ENCODE measurements around the gene NUP43. TPM values are rescaled to one million over a fixed set of nuclear protein-coding genes. Genes with fewer than 3 reads are reported as not detected.
"Not testable (repeated sequence)": the region's sequence is repeated elsewhere in the genome, so short reads cannot be mapped to it uniquely, and the experiment has no call there.

NUP43 gene
- total and polyA plus RNA-seq, 2 donors from 2014 or later: 9.9 to 36.1 TPM

GRCh38 chr6:149751239-149751638 lies 4.9 kb upstream of the NUP43 start:
- Histone ChIP-seq H3K4me3 (ENCODE audit: low read length in 3 of 3) (no peak overlapping the region), H3K27ac (ENCODE audit: low read depth in 2 of 2, low read length in 2 of 2) (no peak overlapping the region), H3K4me1 (ENCODE audit: control insufficient read depth in 2 of 3, insufficient read depth in 2 of 3, low read depth in 1 of 3, low read length in 3 of 3) (peaks cover 0 to 7% (median 2%) of the 10 kb centered on the region in 3 donors), H3K9me3 (ENCODE audit: control insufficient read depth in 2 of 3, insufficient read depth in 1 of 3, low read length in 3 of 3) (no peaks in the 10 kb centered on the region), H3K27me3 (ENCODE audit: control insufficient read depth, insufficient read depth, low read length) (no peaks in the 10 kb centered on the region), H3K9ac (ENCODE audit: low read length in 3 of 3) (no peak overlapping the region), H3K36me3 (ENCODE audit: control insufficient read depth in 2 of 3, insufficient read depth in 3 of 3, low read length in 3 of 3) (no peaks in the 10 kb centered on the region)
- DNase-seq (no peak), FAIRE-seq (no peak)
- intact Hi-C loops (cut with DNase I): no loop called here
- TF ChIP-seq CTCF (IDR thresholded peaks at IDR 0.05; ENCODE audit: borderline replicate concordance, extremely low read depth, insufficient read depth): no peak

DNA sequence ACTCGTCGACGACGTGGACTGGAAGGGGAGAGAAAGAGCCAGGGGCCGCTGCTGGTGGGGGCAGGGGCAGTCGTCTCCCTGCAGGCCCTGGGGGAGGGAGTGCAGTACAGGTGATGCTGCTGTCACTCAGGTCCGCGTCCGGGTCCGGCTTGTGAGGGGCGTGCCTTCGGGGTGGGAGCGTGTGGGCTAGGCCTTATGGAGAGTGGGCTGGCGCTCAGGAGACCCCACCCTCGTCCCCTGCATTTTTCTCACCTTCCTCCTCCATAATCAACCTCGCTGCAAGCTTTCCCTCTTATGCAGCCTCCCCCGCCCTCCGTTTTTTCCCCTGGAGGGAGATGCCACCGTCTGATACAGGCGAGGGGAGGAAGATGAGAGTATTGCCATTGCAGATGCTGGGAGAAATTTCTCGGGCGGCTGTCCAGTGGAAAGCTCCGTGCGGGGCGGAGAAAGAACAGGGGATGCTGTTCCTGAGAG lies 3.8 kb upstream of the NUP43 start:
- peak overlapping the region; percentile 81 to 84 for H3K27ac ChIP-seq (ENCODE audit: low read depth in 2 of 2, low read length in 2 of 2)
- FAIRE-seq: no peak
- peak overlapping the region; percentile 86 to 93 (median 88) for H3K4me3 ChIP-seq (ENCODE audit: low read length in 3 of 3)
- H3K9me3 ChIP-seq (ENCODE audit: control insufficient read depth in 2 of 3, insufficient read depth in 1 of 3, low read length in 3 of 3): no peaks in the 10 kb centered on the region
- peak; percentile 79 to 91 (median 84) for DNase-seq
- H3K4me1 ChIP-seq (ENCODE audit: control insufficient read depth in 2 of 3, insufficient read depth in 2 of 3, low read depth in 1 of 3, low read length in 3 of 3): peaks cover 0 to 8% (median 7%) of the 10 kb centered on the region in 3 donors
- H3K36me3 ChIP-seq (ENCODE audit: control insufficient read depth in 2 of 3, insufficient read depth in 3 of 3, low read length in 3 of 3): no peaks in the 10 kb centered on the region
- no peaks in the 10 kb centered on the region for H3K27me3 ChIP-seq (ENCODE audit: control insufficient read depth, insufficient read depth, low read length)
- intact Hi-C loops (cut with DNase I): no loop called here
- TF ChIP-seq CTCF (IDR thresholded peaks at IDR 0.05; ENCODE audit: borderline replicate concordance, extremely low read depth, insufficient read depth): no peak
- H3K9ac ChIP-seq (ENCODE audit: low read length in 3 of 3): peak overlapping the region; percentile 74 to 93 (median 79)

- no peak for TF ChIP-seq CTCF (IDR thresholded peaks at IDR 0.05; ENCODE audit: borderline replicate concordance, extremely low read depth, insufficient read depth)
- Histone ChIP-seq H3K4me3 (ENCODE audit: low read length in 3 of 3) (peak within 1 kb of the TSS; percentile 86 to 93 (median 88)), H3K4me1 (ENCODE audit: control insufficient read depth in 2 of 3, insufficient read depth in 2 of 3, low read depth in 1 of 3, low read length in 3 of 3) (peaks cover 0 to 8% (median 7%) of the 10 kb centered on the region in 3 donors), H3K9me3 (ENCODE audit: control insufficient read depth in 2 of 3, insufficient read depth in 1 of 3, low read length in 3 of 3) (no peaks in the 10 kb centered on the region), H3K27ac (ENCODE audit: low read depth in 2 of 2, low read length in 2 of 2) (peak within 1 kb of the TSS; percentile 81 to 84), H3K9ac (ENCODE audit: low read length in 3 of 3) (peak within 1 kb of the TSS; percentile 74 to 93 (median 79)), H3K27me3 (ENCODE audit: control insufficient read depth, insufficient read depth, low read length) (no peaks in the 10 kb centered on the region), H3K36me3 (ENCODE audit: control insufficient read depth in 2 of 3, insufficient read depth in 3 of 3, low read length in 3 of 3) (no peaks in the 10 kb centered on the region)
- FAIRE-seq: no peak
- intact Hi-C loops (cut with DNase I): no loop called here
- peak; percentile 91 to 97 (median 95) for DNase-seq
Measured at GRCh38 chr6:149749594-149750135, 3.3 kb upstream of the NUP43 start, which contains the start of gene PCMT1. TSS of gene PCMT1 (plus strand) at chr6:149749741. CDS start at chr6:149749902, 161 bp downstream.

GRCh38 chr6:149749082-149749593 lies 2.8 kb upstream of the NUP43 start:
- peak overlapping the region; percentile 20 to 86 (median 65) for H3K4me3 ChIP-seq (ENCODE audit: low read length in 3 of 3)
- H3K9me3 ChIP-seq (ENCODE audit: control insufficient read depth in 2 of 3, insufficient read depth in 1 of 3, low read length in 3 of 3); intact Hi-C loops (cut with DNase I); H3K27me3 ChIP-seq (ENCODE audit: control insufficient read depth, insufficient read depth, low read length); H3K4me1 ChIP-seq (ENCODE audit: control insufficient read depth in 2 of 3, insufficient read depth in 2 of 3, low read depth in 1 of 3, low read length in 3 of 3); FAIRE-seq; DNase-seq; H3K36me3 ChIP-seq (ENCODE audit: control insufficient read depth in 2 of 3, insufficient read depth in 3 of 3, low read length in 3 of 3): not testable (repeated sequence)
- H3K27ac ChIP-seq (ENCODE audit: low read depth in 2 of 2, low read length in 2 of 2): peak overlapping the region; percentile 81 to 84
- H3K9ac ChIP-seq (ENCODE audit: low read length in 3 of 3): peak overlapping the region in 2 of 3 donors; percentile 26 to 58

DNA sequence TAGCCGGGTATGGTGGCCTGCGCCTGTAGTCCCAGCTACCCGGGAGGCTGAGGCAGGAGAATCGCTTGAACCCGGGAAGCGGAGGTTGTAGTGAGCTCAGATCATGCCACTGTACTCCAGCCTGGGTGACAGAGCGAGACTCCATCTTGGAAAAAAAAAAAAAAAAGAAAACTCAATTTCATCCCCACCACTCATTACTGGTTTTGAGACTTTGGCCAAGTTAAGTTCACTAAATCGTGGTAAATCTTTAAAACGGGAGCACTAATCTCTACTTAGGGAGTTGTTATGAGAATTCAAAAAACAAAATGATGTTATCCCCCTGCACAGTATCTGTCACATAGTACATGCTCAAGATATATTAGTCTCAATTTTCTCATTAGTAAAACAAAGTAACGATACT lies 1.1 kb downstream of the NUP43 start:
- FAIRE-seq; DNase-seq; H3K27me3 ChIP-seq (ENCODE audit: control insufficient read depth, insufficient read depth, low read length); H3K9me3 ChIP-seq (ENCODE audit: control insufficient read depth in 2 of 3, insufficient read depth in 1 of 3, low read length in 3 of 3); intact Hi-C loops (cut with DNase I); H3K4me1 ChIP-seq (ENCODE audit: control insufficient read depth in 2 of 3, insufficient read depth in 2 of 3, low read depth in 1 of 3, low read length in 3 of 3); H3K36me3 ChIP-seq (ENCODE audit: control insufficient read depth in 2 of 3, insufficient read depth in 3 of 3, low read length in 3 of 3); H3K27ac ChIP-seq (ENCODE audit: low read depth in 2 of 2, low read length in 2 of 2): not testable (repeated sequence)
- Histone ChIP-seq H3K4me3 (ENCODE audit: low read length in 3 of 3) (peak overlapping the region in 2 of 3 donors; percentile 80 to 91), H3K9ac (ENCODE audit: low read length in 3 of 3) (peak overlapping the region in 2 of 3 donors; percentile 71 to 84)
